K562 treated with DMSO at 1 percent for 48 hours (cell line): ENCODE data around the gene NMD3. TPM values are rescaled to one million over a fixed set of nuclear protein-coding genes. Genes with fewer than 3 reads are reported as not detected.

Experiments used
- total RNA-seq: library from RNA; unstranded; fragments of 300-600 nt; gene quantifications from 2 replicates; pipeline ENCODE4 v1.2.3, GENCODE V29; 2022; ENCODE audit warnings: low replicate concordance; ENCODE audit errors: extremely low read depth

NMD3 gene
- total RNA-seq = not detected in 2 replicates

DNA sequence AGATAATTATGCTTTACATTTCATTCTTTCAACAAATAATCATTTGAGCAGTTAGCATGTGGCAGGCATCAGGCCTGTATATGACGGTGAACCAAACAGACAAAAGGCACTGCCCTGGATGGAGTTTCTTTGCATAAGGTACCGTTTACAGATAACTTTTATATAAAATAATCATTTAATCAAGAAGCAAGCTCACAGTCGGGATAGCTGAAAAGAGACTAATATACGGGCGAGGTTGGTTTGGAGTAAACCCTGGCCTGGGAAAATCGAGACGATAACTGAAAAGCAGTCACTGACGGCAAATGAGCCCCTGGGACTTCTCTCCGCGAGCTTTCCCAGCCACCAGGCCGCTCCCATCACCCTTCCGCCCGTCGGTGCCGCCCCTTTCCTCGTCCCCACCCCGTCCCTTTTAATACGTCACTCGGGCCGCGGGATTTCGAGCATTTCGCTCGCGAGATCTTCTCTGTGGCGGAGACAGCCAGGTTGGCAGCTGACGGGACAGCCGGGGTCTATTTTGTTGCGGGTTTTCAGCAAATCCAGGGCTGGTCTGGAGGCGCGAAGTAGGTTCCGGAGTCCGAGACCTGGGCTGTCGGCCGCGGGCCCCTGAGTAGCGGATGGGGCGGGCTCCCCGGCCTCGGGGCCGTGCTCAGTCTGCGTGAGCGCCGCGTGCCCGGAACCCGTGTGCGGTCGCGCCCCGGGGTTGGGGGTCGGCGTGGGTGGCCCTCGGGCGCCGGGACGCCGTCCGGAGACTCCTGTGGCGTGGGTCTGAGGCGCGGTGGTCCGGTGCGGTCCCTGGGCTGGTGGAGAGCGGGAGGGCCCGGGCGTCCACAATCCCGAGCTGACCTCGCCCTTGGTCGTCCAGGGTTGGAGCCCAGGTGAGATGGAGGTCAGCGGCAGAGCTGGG, at the start of gene NMD3:
TSS of gene NMD3 (plus strand) at position 462 of the 904 bp plus-strand sequence. CDS start 703 bp downstream, outside the sequence.

Other genes with a start within 250 kb of the NMD3 start
- gene B3GALNT1, start 116.0 kb upstream of the NMD3 start, total RNA-seq = not detected in 2 replicates
- not detected in 2 replicates for gene SPTSSB, start 150.2 kb downstream of the NMD3 start, total RNA-seq